ENCODE results near the gene LRRC25. TPM values are rescaled to one million over a fixed set of nuclear protein-coding genes. Genes with fewer than 3 reads are reported as not detected.

The LRRC25 gene
- total RNA-seq, 4 donors from 2014 or later = 3.3 to 4.9 (median 4.1) TPM; not detected in 1

DNA sequence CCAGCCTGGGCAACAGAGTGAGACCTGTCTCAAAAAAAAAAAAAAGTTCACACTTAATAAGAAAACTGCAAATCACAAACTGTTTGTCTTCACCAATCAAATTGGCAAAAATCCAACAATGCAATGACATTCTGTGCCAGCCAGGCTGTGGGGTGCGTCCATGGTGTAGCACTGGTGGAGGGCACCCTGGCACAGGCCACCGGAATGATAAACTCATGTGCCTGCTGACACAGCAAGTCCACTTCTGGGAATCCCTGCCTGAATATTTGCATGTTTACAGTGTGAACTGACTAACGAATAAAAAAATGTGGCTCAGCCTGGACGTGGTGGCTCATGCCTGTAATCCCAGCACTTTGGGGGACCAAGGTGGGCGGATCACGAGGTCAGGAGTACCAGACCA, 1.6 kb upstream of the LRRC25 start:
- intact Hi-C loops (cut with DNase I; ENCODE audit: low total_unique reads) = no loop called here
- no peaks in the 10 kb centered on the region for H3K36me3 ChIP-seq
- TF ChIP-seq POLR2A (IDR thresholded peaks at IDR 0.05) (no peak), POLR2AphosphoS5 (IDR thresholded peaks at IDR 0.05) (peak in 1 of 3 donors; percentile 31)
- no peaks in the 10 kb centered on the region for H3K9me3 ChIP-seq
- H3K4me3 ChIP-seq = no peak overlapping the region
- H3K27me3 ChIP-seq = peaks cover 13% of the 10 kb centered on the region
- 28% methylated on average over 6 of the region's 6 CpGs; no CpG with 5 or more reads in 1 of the 2 donors for WGBS, 2 donors (ENCODE audit: low coverage in 1 of 2)
- in situ Hi-C loops (cut with MboI; ENCODE audit: low pct_ligation_motif_present in 1 of 4, low pct_unique_long_range_greater_than_20kb in 1 of 4, low sequenced_read_pairs in 3 of 4) = loop anchor here in 1 of 4 donors (10.0 kb wide), 1 partner anchor 54 kb away; the partner anchor contains the start of gene PGPEP1
- peaks cover 0 to 46% (median 37%) of the 10 kb centered on the region in 4 donors for H3K4me1 ChIP-seq
- peak; percentile 60 for DNase-seq
- no peak overlapping the region for H3K27ac ChIP-seq

DNA sequence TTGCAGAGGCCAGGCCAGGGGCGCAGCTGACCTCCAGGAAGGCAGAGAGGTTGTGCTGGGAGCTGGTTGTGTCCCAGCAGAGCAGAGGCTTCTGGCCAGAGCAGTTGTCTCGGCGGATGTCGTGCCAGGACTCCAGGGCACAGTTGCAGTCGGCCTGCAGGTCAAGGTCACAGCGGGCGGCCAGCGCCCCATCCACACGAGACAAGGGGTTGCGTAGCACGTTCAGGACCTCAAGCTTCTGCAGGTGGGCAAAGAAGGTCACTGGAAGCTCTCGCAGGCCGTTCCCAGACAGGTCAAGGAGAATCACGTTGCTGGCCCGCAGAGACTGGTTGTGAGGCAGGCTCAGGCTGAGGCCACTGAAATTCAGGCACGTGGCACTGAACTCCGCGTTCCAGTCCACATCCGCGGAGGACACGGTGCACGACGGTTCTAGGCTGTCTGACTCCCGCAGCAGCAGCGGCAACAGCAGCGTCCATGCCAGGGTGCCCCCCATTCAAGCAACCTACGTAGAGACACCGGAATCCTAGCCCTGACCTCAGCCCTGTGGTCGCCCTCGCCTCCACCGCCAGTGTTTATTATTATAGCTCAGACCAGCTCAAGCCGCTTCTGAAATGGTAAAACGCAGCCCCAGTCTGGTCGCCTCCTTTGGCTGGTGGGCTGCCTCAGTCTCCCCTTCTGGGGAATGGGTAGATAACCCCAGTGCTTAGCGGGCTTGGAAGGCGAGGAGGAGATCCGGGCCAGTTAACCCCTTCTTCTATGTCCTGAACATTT, 766 bp downstream of the LRRC25 start:
- 62 to 67% methylated on average over 3 to 32 of the region's 37 CpGs for WGBS, 2 donors (ENCODE audit: low coverage in 1 of 2)
- no peaks in the 10 kb centered on the region for H3K9me3 ChIP-seq
- peaks cover 13% of the 10 kb centered on the region for H3K27me3 ChIP-seq
- no peaks in the 10 kb centered on the region for H3K36me3 ChIP-seq
- DNase-seq = no peak
- intact Hi-C loops (cut with DNase I; ENCODE audit: low total_unique reads) (no loop called here), in situ Hi-C loops (cut with MboI; ENCODE audit: low pct_ligation_motif_present in 1 of 4, low pct_unique_long_range_greater_than_20kb in 1 of 4, low sequenced_read_pairs in 3 of 4) (loop anchor here in 1 of 4 donors (10.0 kb wide), 1 partner anchor 52 kb away; the partner anchor contains the start of gene PGPEP1)
- TF ChIP-seq POLR2AphosphoS5 (IDR thresholded peaks at IDR 0.05) (no peak), EP300 (IDR thresholded peaks at IDR 0.05; ENCODE audit: low read depth) (no peak), POLR2A (IDR thresholded peaks at IDR 0.05) (no peak)
- TF ChIP-seq, protein P1, sequence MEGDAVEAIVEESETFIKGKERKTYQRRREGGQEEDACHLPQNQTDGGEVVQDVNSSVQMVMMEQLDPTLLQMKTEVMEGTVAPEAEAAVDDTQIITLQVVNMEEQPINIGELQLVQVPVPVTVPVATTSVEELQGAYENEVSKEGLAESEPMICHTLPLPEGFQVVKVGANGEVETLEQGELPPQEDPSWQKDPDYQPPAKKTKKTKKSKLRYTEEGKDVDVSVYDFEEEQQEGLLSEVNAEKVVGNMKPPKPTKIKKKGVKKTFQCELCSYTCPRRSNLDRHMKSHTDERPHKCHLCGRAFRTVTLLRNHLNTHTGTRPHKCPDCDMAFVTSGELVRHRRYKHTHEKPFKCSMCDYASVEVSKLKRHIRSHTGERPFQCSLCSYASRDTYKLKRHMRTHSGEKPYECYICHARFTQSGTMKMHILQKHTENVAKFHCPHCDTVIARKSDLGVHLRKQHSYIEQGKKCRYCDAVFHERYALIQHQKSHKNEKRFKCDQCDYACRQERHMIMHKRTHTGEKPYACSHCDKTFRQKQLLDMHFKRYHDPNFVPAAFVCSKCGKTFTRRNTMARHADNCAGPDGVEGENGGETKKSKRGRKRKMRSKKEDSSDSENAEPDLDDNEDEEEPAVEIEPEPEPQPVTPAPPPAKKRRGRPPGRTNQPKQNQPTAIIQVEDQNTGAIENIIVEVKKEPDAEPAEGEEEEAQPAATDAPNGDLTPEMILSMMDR (IDR thresholded peaks at IDR 0.05) = no peak
- H3K4me1 ChIP-seq = peaks cover 0 to 23% (median 16%) of the 10 kb centered on the region in 4 donors
- peak overlapping the region in 1 of 4 donors; percentile 41 for H3K27ac ChIP-seq
- H3K4me3 ChIP-seq = peak overlapping the region in 2 of 4 donors; percentile 17 to 22

DNA sequence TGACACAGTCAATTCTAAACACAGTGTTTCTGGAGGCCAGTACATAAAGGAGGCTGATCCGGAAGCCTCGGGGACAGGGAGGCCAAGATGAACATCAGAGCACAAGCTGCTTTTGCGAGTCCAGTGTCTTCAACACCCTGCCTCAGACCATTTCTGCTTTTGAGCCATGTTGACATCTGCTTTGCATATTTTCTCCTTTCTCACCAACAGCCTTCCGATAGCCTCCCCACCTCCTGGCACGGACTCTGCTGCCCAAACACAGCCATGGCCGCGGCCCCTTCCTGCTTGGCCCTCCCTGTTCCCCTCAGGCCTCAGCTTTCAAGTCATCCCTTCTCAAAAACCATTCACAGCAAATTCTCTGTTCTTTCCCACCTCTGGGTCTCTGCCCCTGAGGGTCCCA, 3.6 kb downstream of the LRRC25 start:
- H3K27ac ChIP-seq = peak overlapping the region; percentile 13 to 36 (median 28)
- no peak overlapping the region for H3K4me3 ChIP-seq
- H3K4me1 ChIP-seq = peaks cover 0 to 15% (median 9%) of the 10 kb centered on the region in 4 donors
- no peak for TF ChIP-seq EP300 (IDR thresholded peaks at IDR 0.05; ENCODE audit: low read depth)
- no peak for TF ChIP-seq POLR2A (IDR thresholded peaks at IDR 0.05)
- TF ChIP-seq, protein P1 (IDR thresholded peaks at IDR 0.05) = no peak
- no peak for TF ChIP-seq POLR2AphosphoS5 (IDR thresholded peaks at IDR 0.05)
- no peaks in the 10 kb centered on the region for H3K9me3 ChIP-seq
- in situ Hi-C loops (cut with MboI; ENCODE audit: low pct_ligation_motif_present in 1 of 4, low pct_unique_long_range_greater_than_20kb in 1 of 4, low sequenced_read_pairs in 3 of 4) (loop anchor here in 1 of 4 donors (10.0 kb wide), 1 partner anchor 49 kb away; the partner anchor contains the start of gene PGPEP1), intact Hi-C loops (cut with DNase I; ENCODE audit: low total_unique reads) (no loop called here)
- peaks cover 13% of the 10 kb centered on the region for H3K27me3 ChIP-seq
- H3K36me3 ChIP-seq = no peaks in the 10 kb centered on the region
- WGBS, 2 donors (ENCODE audit: low coverage in 1 of 2) = 78 to 86% methylated on average over 4 to 7 of the region's 7 CpGs
- DNase-seq = no peak

DNA sequence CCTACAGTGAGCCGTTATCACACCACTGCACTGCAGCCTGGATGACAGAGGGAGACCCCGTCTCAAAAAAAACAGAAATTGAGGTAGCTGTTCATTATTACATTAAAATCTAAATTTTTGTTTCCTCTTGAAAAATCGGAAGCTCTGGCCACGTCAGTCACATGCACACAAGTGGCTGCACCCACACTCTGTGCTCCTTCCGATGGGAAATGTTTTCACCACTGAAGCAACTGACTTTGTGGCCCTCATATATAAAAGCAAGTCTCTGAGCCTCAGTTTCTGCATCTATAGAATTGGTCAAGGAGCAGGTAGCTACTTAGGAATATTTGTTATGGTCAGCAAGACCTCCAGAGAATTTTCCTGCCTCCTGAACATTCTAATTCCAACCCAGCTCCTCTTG, 4.5 kb downstream of the LRRC25 start:
- peak overlapping the region; percentile 21 to 42 (median 35) for H3K27ac ChIP-seq
- in situ Hi-C loops (cut with MboI; ENCODE audit: low pct_ligation_motif_present in 1 of 4, low pct_unique_long_range_greater_than_20kb in 1 of 4, low sequenced_read_pairs in 3 of 4) (loop anchor here in 1 of 4 donors (10.0 kb wide), 1 partner anchor 48 kb away; the partner anchor contains the start of gene PGPEP1), intact Hi-C loops (cut with DNase I; ENCODE audit: low total_unique reads) (no loop called here)
- peaks cover 11% of the 10 kb centered on the region for H3K27me3 ChIP-seq
- H3K36me3 ChIP-seq = no peaks in the 10 kb centered on the region
- 70 to 85% methylated on average over 5 of the region's 5 CpGs for WGBS, 2 donors (ENCODE audit: low coverage in 1 of 2)
- no peak for TF ChIP-seq POLR2A (IDR thresholded peaks at IDR 0.05)
- no peak for TF ChIP-seq POLR2AphosphoS5 (IDR thresholded peaks at IDR 0.05)
- TF ChIP-seq, protein P1 (IDR thresholded peaks at IDR 0.05) = no peak
- TF ChIP-seq EP300 (IDR thresholded peaks at IDR 0.05; ENCODE audit: low read depth) = no peak
- peaks cover 3 to 19% (median 11%) of the 10 kb centered on the region in 4 donors for H3K4me1 ChIP-seq
- no peak overlapping the region for H3K4me3 ChIP-seq
- DNase-seq = no peak
- no peaks in the 10 kb centered on the region for H3K9me3 ChIP-seq
